ENCODE measurements around the gene CLK4.

The CLK4 gene

DNA sequence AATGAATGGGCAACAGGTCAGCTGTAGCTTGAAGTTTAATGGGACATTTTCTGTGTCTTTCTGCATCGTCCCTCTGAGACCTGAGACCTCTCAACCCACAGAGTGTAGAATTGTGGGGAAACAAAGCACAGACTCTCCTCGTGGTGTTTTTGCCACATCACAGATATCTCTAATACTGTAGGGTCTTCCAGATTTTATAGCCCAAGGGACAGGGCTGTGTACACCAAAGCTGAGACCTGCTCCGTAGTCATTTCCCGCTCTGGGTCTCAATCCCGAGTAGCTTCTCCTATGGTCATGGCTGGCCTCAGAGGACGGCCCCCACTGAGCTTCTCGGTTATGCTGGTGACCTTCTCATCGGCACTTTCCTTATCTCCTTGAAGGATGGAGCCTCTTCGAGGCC, 14.9 kb upstream of the CLK4 start:
- no peaks in the 10 kb centered on the region for H3K27me3 ChIP-seq (ENCODE audit: control insufficient read depth in 5 of 5, insufficient read depth in 4 of 5, low read length in 5 of 5)
- H3K4me3 ChIP-seq (ENCODE audit: low read depth in 1 of 5, low read length in 5 of 5) = no peak overlapping the region
- no peak overlapping the region for H3K27ac ChIP-seq (ENCODE audit: low read depth, low read length)

DNA sequence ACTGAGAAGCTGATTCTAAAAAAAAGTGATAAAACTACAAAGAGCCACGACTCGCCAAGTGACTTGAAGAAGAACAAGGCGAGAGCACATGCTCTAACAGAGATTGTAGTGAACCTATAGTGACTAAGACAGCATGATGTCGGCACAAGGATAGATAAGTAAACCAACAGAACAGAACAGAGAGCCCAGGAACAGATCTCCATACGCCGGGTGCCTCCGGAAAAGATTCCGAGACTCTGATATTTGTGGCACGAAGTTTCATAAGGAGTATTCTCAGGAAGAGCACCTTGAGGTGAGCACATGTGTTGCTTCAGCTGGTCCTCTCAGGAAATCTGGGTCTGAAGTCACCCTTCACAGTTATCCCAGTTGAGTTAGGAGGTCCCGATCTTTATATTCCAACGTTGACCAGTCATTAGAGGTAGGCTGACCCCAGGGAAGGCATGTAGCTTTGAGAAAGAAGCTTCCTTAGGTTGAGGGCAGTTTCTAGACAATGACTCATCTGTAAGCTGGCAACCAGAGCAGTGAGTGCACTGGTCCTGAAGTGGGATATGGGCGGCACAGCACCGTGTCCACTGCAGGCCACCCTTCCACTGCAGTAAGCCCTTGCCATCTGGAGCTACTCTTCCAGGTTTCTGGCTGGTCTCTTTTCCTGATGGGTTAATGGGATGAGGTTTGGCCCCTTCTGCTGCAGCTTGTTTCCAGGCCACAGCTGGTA, 13.6 kb upstream of the CLK4 start:
- Histone ChIP-seq H3K4me1 (ENCODE audit: control insufficient read depth in 5 of 5, insufficient read depth in 5 of 5, low read length in 5 of 5) (peaks cover 0 to 12% (median 0%) of the 10 kb centered on the region in 5 donors), H3K4me3 (ENCODE audit: low read depth in 1 of 5, low read length in 5 of 5) (no peak overlapping the region), H3K9ac (ENCODE audit: low read length in 5 of 5) (no peak overlapping the region), H3K9me3 (ENCODE audit: control insufficient read depth in 5 of 5, low read length in 5 of 5) (peaks cover 0 to 15% (median 12%) of the 10 kb centered on the region in 5 donors), H3K27ac (ENCODE audit: low read depth, low read length) (no peak overlapping the region), H3K36me3 (ENCODE audit: control insufficient read depth in 5 of 5, insufficient read depth in 5 of 5, low read length in 5 of 5) (no peaks in the 10 kb centered on the region), H3K27me3 (ENCODE audit: control insufficient read depth in 5 of 5, insufficient read depth in 4 of 5, low read length in 5 of 5) (no peaks in the 10 kb centered on the region)

More for the DNA sequence above, 14.9 kb upstream of the CLK4 start:
- no peak overlapping the region for H3K9ac ChIP-seq (ENCODE audit: low read length in 5 of 5)
- no peaks in the 10 kb centered on the region for H3K36me3 ChIP-seq (ENCODE audit: control insufficient read depth in 5 of 5, insufficient read depth in 5 of 5, low read length in 5 of 5)
- peaks cover 0 to 15% (median 12%) of the 10 kb centered on the region in 5 donors for H3K9me3 ChIP-seq (ENCODE audit: control insufficient read depth in 5 of 5, low read length in 5 of 5)
- H3K4me1 ChIP-seq (ENCODE audit: control insufficient read depth in 5 of 5, insufficient read depth in 5 of 5, low read length in 5 of 5) = peaks cover 0 to 12% (median 0%) of the 10 kb centered on the region in 5 donors

DNA sequence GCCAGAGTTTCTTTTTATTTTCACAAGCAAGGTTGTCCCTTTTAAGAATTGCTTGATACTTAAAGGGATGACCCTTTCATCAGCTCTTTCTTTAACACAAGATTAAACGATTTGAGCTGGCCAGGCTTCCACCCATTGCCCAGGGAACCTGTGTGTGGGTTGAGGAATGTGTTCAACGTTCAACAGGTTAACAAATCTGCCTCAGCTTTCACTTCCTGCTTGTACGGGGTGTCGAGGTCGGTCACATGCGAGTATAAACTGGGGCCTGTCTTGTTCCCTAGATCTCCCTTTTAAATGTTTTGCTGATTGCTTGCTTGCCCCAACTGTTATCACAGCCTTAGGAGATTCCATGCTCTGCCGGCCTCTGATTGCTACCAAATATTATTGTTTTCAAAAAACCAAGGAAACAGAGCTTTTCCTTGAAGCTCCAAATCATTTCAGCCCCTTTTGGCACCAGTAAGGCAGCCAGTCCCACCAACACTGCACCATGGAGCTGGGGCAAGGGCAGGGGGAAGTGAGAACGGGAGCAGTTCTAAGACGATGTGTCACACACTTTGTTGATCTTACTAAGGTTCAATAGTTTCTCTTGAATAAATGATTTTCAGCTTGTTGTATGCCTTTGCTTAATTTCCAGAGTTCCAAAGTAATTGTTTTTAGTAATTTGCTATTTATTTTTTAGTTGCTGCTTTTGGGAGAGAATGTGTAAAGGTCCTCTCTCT, 10.7 kb upstream of the CLK4 start:
- H3K27ac ChIP-seq (ENCODE audit: low read depth, low read length) = no peak overlapping the region
- peaks cover 0 to 2% (median 0%) of the 10 kb centered on the region in 5 donors for H3K27me3 ChIP-seq (ENCODE audit: control insufficient read depth in 5 of 5, insufficient read depth in 4 of 5, low read length in 5 of 5)
- H3K36me3 ChIP-seq (ENCODE audit: control insufficient read depth in 5 of 5, insufficient read depth in 5 of 5, low read length in 5 of 5) = no peaks in the 10 kb centered on the region
- H3K4me3 ChIP-seq (ENCODE audit: low read depth in 1 of 5, low read length in 5 of 5) = no peak overlapping the region
- H3K9me3 ChIP-seq (ENCODE audit: control insufficient read depth in 5 of 5, low read length in 5 of 5) = peaks cover 0 to 6% (median 6%) of the 10 kb centered on the region in 5 donors
- H3K4me1 ChIP-seq (ENCODE audit: control insufficient read depth in 5 of 5, insufficient read depth in 5 of 5, low read length in 5 of 5) = peaks cover 0 to 7% (median 0%) of the 10 kb centered on the region in 5 donors
- H3K9ac ChIP-seq (ENCODE audit: low read length in 5 of 5) = no peak overlapping the region

DNA sequence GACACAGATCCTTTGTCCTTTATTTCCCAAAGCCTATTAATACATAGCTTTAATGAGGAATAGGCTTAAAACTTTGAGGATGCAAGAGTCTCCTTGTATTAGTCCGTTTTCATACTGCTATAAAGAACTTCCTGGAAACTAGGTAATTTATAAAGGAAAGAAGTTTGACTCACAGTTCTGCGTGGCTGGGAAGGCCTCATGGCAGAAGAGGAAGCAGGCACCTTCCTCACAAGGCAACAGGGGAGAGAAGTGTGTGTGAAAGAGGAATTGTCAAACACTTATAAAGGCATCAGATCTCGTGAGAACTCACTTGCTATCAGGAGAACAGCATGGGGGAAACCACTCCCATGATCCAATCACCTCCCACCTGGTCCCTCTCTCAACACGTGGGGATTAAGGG, 5.4 kb upstream of the CLK4 start:
- Histone ChIP-seq H3K4me1 (ENCODE audit: control insufficient read depth in 5 of 5, insufficient read depth in 5 of 5, low read length in 5 of 5) (peaks cover 0 to 2% (median 0%) of the 10 kb centered on the region in 5 donors), H3K4me3 (ENCODE audit: low read depth in 1 of 5, low read length in 5 of 5) (no peak overlapping the region), H3K27me3 (ENCODE audit: control insufficient read depth in 5 of 5, insufficient read depth in 4 of 5, low read length in 5 of 5) (peaks cover 0 to 2% (median 0%) of the 10 kb centered on the region in 5 donors), H3K9me3 (ENCODE audit: control insufficient read depth in 5 of 5, low read length in 5 of 5) (no peaks in the 10 kb centered on the region), H3K9ac (ENCODE audit: low read length in 5 of 5) (no peak overlapping the region), H3K27ac (ENCODE audit: low read depth, low read length) (no peak overlapping the region), H3K36me3 (ENCODE audit: control insufficient read depth in 5 of 5, insufficient read depth in 5 of 5, low read length in 5 of 5) (no peaks in the 10 kb centered on the region)

DNA sequence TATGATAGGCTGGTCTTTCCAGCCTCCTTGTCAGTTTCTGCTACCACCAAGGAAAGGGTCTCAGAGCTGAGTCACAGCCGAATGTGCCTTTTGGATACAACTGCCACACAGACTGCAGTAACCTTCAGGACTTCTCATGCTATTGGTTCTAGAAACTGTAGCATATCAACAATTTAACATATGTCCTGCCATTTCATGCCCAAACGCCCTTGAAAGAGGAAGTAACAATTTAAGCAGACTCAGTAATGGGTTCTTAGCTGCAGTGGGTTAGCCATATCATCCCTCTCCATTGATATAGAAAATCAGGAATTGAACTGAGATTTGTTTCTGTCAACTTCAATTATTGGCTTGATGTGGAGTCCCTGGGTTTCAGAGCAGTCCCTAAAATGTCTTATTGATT, 4.1 kb upstream of the CLK4 start:
- Histone ChIP-seq H3K27ac (ENCODE audit: low read depth, low read length) (no peak overlapping the region), H3K4me1 (ENCODE audit: control insufficient read depth in 5 of 5, insufficient read depth in 5 of 5, low read length in 5 of 5) (peaks cover 0 to 4% (median 1%) of the 10 kb centered on the region in 5 donors), H3K36me3 (ENCODE audit: control insufficient read depth in 5 of 5, insufficient read depth in 5 of 5, low read length in 5 of 5) (no peaks in the 10 kb centered on the region), H3K27me3 (ENCODE audit: control insufficient read depth in 5 of 5, insufficient read depth in 4 of 5, low read length in 5 of 5) (peaks cover 0 to 2% (median 0%) of the 10 kb centered on the region in 5 donors), H3K9ac (ENCODE audit: low read length in 5 of 5) (no peak overlapping the region), H3K9me3 (ENCODE audit: control insufficient read depth in 5 of 5, low read length in 5 of 5) (no peaks in the 10 kb centered on the region), H3K4me3 (ENCODE audit: low read depth in 1 of 5, low read length in 5 of 5) (no peak overlapping the region)

DNA sequence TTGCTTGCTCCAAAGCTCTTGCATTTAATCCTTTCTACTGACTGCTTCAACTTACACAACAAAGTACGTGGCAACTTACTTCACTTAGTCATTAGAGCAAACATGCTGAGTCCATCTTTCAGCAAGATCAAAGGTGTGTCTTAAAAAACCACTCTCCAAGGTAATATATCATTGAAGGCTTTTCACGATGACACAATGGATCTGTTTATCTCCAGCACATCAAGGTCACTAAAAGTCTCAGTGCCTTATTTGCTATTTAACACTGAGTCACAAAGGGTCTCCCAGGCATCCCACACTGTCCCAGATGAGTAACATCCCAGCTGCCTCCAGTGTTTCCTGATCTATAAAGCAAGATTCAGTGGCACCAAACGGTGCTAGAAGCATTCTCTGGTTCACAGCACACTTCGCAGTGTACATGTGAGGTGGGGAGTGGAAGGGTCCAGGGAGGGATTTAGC, 3.7 kb upstream of the CLK4 start:
- Histone ChIP-seq H3K36me3 (ENCODE audit: control insufficient read depth in 5 of 5, insufficient read depth in 5 of 5, low read length in 5 of 5) (no peaks in the 10 kb centered on the region), H3K4me1 (ENCODE audit: control insufficient read depth in 5 of 5, insufficient read depth in 5 of 5, low read length in 5 of 5) (peaks cover 0 to 8% (median 6%) of the 10 kb centered on the region in 5 donors), H3K27me3 (ENCODE audit: control insufficient read depth in 5 of 5, insufficient read depth in 4 of 5, low read length in 5 of 5) (peaks cover 0 to 2% (median 0%) of the 10 kb centered on the region in 5 donors), H3K9ac (ENCODE audit: low read length in 5 of 5) (no peak overlapping the region), H3K9me3 (ENCODE audit: control insufficient read depth in 5 of 5, low read length in 5 of 5) (no peaks in the 10 kb centered on the region), H3K27ac (ENCODE audit: low read depth, low read length) (no peak overlapping the region), H3K4me3 (ENCODE audit: low read depth in 1 of 5, low read length in 5 of 5) (no peak overlapping the region)

DNA sequence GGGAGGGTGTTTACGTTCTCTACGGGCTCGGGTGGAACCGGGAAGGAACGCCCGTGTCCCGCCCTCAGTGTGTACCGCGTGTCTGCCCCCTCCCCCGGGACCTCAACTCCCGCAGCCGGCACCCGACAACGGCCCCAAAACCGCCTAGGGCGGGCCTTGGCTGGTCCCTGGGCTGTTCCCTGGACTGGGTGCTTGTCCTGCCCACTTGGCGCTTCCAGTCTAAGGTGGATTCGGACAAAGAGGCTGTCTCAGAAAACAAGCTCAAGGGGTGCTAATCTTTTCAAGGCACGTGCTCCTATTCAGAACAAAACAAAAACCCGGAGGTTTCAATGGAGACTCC, 379 bp upstream of the CLK4 start:
- Histone ChIP-seq H3K4me3 (ENCODE audit: low read depth in 1 of 5, low read length in 5 of 5) (peak overlapping the region; percentile 39 to 98 (median 65)), H3K9me3 (ENCODE audit: control insufficient read depth in 5 of 5, low read length in 5 of 5) (no peaks in the 10 kb centered on the region), H3K9ac (ENCODE audit: low read length in 5 of 5) (peak overlapping the region in 4 of 5 donors; percentile 41 to 70 (median 60)), H3K27me3 (ENCODE audit: control insufficient read depth in 5 of 5, insufficient read depth in 4 of 5, low read length in 5 of 5) (no peaks in the 10 kb centered on the region), H3K4me1 (ENCODE audit: control insufficient read depth in 5 of 5, insufficient read depth in 5 of 5, low read length in 5 of 5) (peaks cover 6 to 39% (median 31%) of the 10 kb centered on the region in 5 donors), H3K36me3 (ENCODE audit: control insufficient read depth in 5 of 5, insufficient read depth in 5 of 5, low read length in 5 of 5) (peaks cover 6 to 12% (median 7%) of the 10 kb centered on the region in 5 donors), H3K27ac (ENCODE audit: low read depth, low read length) (peak overlapping the region; percentile 48)

DNA sequence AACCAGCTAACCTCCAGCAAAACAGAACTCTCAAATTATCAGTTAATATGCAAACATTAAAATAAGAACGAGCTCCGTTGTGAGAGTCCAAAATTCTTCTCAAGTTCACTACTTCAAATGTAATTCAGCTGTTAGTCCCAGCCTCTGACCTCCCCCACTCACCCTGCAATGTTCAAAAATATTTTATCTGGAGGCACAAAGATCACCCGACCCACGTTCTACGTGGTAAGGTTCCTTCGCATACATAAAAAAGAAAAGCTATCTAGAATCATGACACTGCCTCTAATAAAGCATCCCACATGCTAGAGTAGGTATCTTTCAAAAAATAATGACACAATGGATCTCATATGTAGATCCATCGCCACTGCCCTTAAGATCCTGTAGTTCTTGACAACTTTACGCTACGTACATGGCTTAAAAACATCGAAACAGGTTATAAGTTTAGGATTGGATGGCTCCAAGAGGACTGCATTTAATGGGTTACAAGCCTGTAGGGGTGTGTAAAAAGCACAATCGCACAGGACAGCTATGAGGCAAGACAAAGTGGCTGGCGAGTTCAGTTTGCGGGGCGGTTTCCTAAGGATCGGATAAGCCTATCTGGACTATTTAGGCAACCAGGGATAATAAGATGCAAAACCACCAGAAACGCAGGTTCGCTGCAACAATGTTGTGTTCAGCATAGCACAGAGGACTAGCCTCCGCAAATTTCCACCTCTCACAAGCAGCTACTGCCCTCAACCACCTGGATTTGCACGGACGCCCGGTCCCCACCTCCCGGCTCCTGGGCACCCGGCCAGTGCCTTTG, 969 bp downstream of the CLK4 start:
- Histone ChIP-seq H3K4me3 (ENCODE audit: low read depth in 1 of 5, low read length in 5 of 5) (peak overlapping the region; percentile 80 to 100 (median 98)), H3K9me3 (ENCODE audit: control insufficient read depth in 5 of 5, low read length in 5 of 5) (no peaks in the 10 kb centered on the region), H3K4me1 (ENCODE audit: control insufficient read depth in 5 of 5, insufficient read depth in 5 of 5, low read length in 5 of 5) (peaks cover 6 to 39% (median 31%) of the 10 kb centered on the region in 5 donors), H3K9ac (ENCODE audit: low read length in 5 of 5) (peak overlapping the region; percentile 98 to 100 (median 99)), H3K36me3 (ENCODE audit: control insufficient read depth in 5 of 5, insufficient read depth in 5 of 5, low read length in 5 of 5) (peaks cover 14 to 24% (median 20%) of the 10 kb centered on the region in 5 donors), H3K27me3 (ENCODE audit: control insufficient read depth in 5 of 5, insufficient read depth in 4 of 5, low read length in 5 of 5) (no peaks in the 10 kb centered on the region), H3K27ac (ENCODE audit: low read depth, low read length) (peak overlapping the region; percentile 98)

DNA sequence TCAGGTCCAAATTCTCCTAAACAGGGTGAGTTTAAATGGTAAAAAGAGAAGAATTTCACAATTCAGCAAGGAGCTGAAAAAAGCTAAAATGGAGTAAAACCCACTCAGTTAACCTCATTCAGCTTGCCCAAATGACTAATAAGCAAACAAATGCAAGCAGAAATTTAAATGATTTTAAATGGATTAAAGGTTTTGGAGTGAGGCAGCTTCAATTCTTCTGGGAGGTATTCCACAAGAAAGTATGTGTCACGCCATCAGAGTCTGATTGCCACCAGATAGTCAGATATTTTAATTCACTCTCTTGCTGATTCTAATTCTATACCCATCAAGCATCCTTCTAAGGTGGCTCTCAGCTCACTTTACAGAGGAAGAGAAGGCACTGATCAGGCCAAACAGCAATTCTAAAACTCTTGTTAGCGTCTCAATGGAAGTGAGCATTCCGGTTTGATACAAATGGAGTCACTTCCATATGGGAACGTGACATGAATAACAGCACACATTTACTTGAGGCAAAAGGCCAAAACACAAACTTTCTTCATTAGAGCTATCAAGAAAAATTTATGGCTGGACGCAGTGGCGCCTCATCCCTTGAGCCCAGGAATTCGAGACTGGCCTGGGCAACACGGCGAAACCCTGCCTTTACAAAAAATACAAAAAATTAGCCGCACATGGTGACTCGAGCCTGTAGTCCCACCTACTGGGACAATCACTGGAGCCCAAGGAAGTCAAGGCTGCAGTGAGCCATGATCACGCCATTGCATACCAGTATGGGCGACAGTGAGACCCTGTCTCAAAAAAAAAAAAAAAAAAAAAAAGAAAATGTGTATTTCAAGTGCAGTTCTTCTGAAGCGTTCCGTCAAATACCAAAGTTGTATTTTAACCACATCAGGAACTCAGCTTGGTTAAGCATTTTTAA, 2.0 kb downstream of the CLK4 start:
- Histone ChIP-seq H3K4me1 (ENCODE audit: control insufficient read depth in 5 of 5, insufficient read depth in 5 of 5, low read length in 5 of 5) (peaks cover 6 to 42% (median 34%) of the 10 kb centered on the region in 5 donors), H3K36me3 (ENCODE audit: control insufficient read depth in 5 of 5, insufficient read depth in 5 of 5, low read length in 5 of 5) (peaks cover 19 to 33% (median 29%) of the 10 kb centered on the region in 5 donors), H3K27ac (ENCODE audit: low read depth, low read length) (peak overlapping the region; percentile 98), H3K9me3 (ENCODE audit: control insufficient read depth in 5 of 5, low read length in 5 of 5) (no peaks in the 10 kb centered on the region), H3K27me3 (ENCODE audit: control insufficient read depth in 5 of 5, insufficient read depth in 4 of 5, low read length in 5 of 5) (no peaks in the 10 kb centered on the region), H3K9ac (ENCODE audit: low read length in 5 of 5) (peak overlapping the region; percentile 98 to 100 (median 99)), H3K4me3 (ENCODE audit: low read depth in 1 of 5, low read length in 5 of 5) (peak overlapping the region; percentile 80 to 100 (median 98))

All from subcutaneous abdominal adipose tissue (tissue), 5 donors.